GM13977 (cell line): ENCODE data around the gene XIRP1.

Source experiments
- DNase-seq: peaks from one replicate; pipeline ENCODE4 v3.0.0; 2012; ENCODE audit warnings: low spot score
- in situ Hi-C: fragments of 300-500 bp; cut with MboI; formaldehyde crosslinking; loops from one replicate; pipeline ENCODE4 v1.12.0; 2022; ENCODE audit warnings: low sequenced_read_pairs, low pct_unique_long_range_greater_than_20kb, mixed read lengths, inconsistent platforms; ENCODE audit not compliant: unreplicated experiment
- TF ChIP-seq, protein P1 (sequence below): IDR thresholded peaks from 2 replicates; pipeline ENCODE4 v1.5.1; 2012; ENCODE audit warnings: mild to moderate bottlenecking, control low read depth; ENCODE audit not compliant: insufficient read depth; ENCODE audit errors: extremely low read depth, missing control alignments

XIRP1 gene

GRCh38 chr3:39142067-39142466 is 50.3 kb downstream of the XIRP1 start:
- DNase-seq = no peak
- in situ Hi-C loops = no loop called here
- TF ChIP-seq, protein P1, sequence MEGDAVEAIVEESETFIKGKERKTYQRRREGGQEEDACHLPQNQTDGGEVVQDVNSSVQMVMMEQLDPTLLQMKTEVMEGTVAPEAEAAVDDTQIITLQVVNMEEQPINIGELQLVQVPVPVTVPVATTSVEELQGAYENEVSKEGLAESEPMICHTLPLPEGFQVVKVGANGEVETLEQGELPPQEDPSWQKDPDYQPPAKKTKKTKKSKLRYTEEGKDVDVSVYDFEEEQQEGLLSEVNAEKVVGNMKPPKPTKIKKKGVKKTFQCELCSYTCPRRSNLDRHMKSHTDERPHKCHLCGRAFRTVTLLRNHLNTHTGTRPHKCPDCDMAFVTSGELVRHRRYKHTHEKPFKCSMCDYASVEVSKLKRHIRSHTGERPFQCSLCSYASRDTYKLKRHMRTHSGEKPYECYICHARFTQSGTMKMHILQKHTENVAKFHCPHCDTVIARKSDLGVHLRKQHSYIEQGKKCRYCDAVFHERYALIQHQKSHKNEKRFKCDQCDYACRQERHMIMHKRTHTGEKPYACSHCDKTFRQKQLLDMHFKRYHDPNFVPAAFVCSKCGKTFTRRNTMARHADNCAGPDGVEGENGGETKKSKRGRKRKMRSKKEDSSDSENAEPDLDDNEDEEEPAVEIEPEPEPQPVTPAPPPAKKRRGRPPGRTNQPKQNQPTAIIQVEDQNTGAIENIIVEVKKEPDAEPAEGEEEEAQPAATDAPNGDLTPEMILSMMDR = no peak

GRCh38 chr3:39141171-39141995 is 51.0 kb downstream of the XIRP1 start:
- no peak for DNase-seq

GRCh38 chr3:39140341-39140971 is 51.9 kb downstream of the XIRP1 start:
- DNase-seq = no peak
- in situ Hi-C loops = no loop called here
- TF ChIP-seq, protein P1 = no peak

More at GRCh38 chr3:39141171-39141995, 51.0 kb downstream of the XIRP1 start:
- TF ChIP-seq, protein P1 = no peak
- in situ Hi-C loops = no loop called here

GRCh38 chr3:39139442-39139841 is 53.0 kb downstream of the XIRP1 start:
- TF ChIP-seq, protein P1 = no peak
- DNase-seq = no peak
- in situ Hi-C loops = no loop called here

DNA sequence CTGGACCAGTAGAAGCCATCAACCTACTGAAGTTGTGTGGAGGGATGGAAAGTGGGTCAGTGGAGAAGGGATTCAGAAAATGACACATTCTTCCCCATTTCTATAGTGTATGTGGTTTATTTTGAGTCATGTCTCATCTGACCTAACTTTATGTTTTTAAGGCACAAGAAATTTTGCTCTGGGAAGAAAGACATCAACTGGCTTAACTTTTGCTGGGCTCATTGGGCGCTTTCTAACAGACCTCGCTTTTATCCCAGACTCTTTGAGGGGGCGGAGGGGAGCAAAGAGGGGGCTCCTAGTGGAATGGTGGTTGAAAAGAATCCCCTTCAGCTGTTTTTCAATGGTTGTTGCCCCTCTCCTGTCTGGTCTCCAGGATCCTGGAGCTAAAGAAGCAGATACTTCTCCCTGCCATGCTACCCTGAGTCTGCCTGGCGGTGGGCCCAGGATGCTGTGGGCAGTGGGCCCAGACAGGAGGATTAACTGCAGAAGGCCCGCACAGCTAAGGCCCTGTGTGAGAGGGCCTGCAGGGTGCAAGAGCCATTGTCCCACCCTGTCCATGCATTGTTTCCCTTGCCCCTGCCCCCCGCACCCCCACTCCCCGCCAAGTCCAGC is 53.5 kb downstream of the XIRP1 start:
- DNase-seq = no peak
- in situ Hi-C loops = no loop called here

GRCh38 chr3:39137991-39138803 is 54.2 kb downstream of the XIRP1 start:
- in situ Hi-C loops = no loop called here
- DNase-seq = no peak
- TF ChIP-seq, protein P1 = no peak

More for the DNA sequence above, 53.5 kb downstream of the XIRP1 start:
- TF ChIP-seq, protein P1 = no peak
